ENCODE results near the gene AK9.

AK9 gene

GRCh38 chr6:109512271-109512817 is 178.7 kb downstream of the AK9 start:
- in situ Hi-C loops (cut with MboI; ENCODE audit: low sequenced_read_pairs, unreplicated experiment) = loop anchor here (25.0 kb wide), 1 partner anchor 875 kb away; no protein-coding TSS in a partner anchor
- TF ChIP-seq, protein P1, sequence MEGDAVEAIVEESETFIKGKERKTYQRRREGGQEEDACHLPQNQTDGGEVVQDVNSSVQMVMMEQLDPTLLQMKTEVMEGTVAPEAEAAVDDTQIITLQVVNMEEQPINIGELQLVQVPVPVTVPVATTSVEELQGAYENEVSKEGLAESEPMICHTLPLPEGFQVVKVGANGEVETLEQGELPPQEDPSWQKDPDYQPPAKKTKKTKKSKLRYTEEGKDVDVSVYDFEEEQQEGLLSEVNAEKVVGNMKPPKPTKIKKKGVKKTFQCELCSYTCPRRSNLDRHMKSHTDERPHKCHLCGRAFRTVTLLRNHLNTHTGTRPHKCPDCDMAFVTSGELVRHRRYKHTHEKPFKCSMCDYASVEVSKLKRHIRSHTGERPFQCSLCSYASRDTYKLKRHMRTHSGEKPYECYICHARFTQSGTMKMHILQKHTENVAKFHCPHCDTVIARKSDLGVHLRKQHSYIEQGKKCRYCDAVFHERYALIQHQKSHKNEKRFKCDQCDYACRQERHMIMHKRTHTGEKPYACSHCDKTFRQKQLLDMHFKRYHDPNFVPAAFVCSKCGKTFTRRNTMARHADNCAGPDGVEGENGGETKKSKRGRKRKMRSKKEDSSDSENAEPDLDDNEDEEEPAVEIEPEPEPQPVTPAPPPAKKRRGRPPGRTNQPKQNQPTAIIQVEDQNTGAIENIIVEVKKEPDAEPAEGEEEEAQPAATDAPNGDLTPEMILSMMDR (IDR thresholded peaks at IDR 0.05; ENCODE audit: borderline replicate concordance, control extremely low read depth, extremely low read depth, insufficient read depth, missing control alignments) = no peak
- DNase-seq (ENCODE audit: low spot score) = no peak

DNA sequence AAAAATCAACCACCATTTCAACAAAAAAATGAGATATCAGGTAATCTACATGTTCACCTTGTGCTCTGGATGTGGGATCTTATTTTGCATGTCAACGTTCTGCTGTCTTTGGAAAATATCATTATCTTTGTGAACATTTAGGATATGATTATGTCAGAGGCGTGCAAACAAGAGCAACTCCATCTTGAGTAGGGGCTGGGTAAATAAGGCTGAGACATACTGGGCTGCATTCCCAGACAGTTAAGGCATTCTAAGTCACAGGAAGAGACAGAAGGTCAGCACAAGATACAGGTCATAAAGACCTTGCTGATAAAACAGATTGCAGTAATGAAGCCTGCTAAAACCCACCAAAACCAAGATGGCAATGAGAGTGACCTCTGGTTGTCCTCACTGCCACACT is 179.2 kb downstream of the AK9 start:
- TF ChIP-seq, protein P1 (IDR thresholded peaks at IDR 0.05; ENCODE audit: borderline replicate concordance, control extremely low read depth, extremely low read depth, insufficient read depth, missing control alignments) = no peak
- in situ Hi-C loops (cut with MboI; ENCODE audit: low sequenced_read_pairs, unreplicated experiment) = loop anchor here (25.0 kb wide), 1 partner anchor 875 kb away; no protein-coding TSS in a partner anchor
- DNase-seq (ENCODE audit: low spot score) = no peak

DNA sequence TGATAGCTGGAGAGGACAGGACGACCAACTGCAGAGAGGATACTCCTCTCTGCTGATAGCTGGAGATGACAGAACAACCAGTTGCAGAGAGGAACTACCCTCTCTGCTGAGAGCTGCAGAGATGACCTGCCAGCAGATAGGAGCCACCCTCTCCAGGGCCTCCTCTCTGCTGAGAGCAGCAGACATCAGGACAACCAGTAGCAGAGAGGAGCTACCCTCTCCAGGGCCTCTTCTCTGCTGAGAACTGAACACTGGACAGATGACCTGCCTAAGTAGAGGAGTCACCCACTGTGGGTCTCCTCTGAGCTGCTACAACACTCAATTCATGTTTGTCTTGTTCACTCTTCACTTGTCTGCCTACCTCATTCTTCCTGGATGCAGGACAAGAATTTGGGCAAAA is 180.6 kb downstream of the AK9 start:
- no peak for DNase-seq (ENCODE audit: low spot score)
- TF ChIP-seq, protein P1 (IDR thresholded peaks at IDR 0.05; ENCODE audit: borderline replicate concordance, control extremely low read depth, extremely low read depth, insufficient read depth, missing control alignments) = no peak
- in situ Hi-C loops (cut with MboI; ENCODE audit: low sequenced_read_pairs, unreplicated experiment) = loop anchor here (25.0 kb wide), 1 partner anchor 877 kb away; no protein-coding TSS in a partner anchor

DNA sequence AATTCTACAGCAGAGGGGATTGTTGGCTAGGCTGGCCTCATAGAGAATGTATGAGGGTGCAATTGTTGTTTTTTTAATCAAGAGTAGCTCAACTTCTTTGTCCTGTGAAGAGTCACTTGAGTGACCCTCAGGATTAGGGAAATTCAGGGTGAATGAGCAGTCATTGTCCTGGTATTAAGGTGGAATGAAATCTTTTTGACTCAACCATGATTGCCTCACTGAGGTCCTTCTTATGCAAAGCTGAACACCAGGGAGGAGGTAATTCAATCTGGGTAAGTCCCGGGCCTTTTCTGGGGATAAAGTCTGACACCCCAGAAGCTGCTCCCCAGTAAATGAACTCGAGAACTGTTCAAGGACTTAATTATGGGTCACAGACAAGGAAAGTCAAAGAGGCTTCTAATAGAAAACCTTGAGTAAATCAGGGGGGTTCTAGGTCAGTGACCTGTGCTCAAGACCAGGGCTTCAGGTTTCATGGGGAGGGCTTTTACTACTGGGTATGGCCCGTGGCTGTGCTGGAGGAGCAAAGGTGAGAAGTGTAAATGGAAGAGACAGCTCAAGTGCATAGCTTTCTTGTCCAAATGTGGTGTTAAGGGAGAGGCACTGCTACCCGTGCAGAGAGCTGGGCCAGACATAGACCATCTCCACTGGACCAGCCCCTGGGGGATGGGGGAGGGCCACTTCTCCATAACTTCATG is 182.7 kb downstream of the AK9 start:
- in situ Hi-C loops (cut with MboI; ENCODE audit: low sequenced_read_pairs, unreplicated experiment) = loop anchor here (25.0 kb wide), 1 partner anchor 879 kb away; no protein-coding TSS in a partner anchor
- TF ChIP-seq, protein P1 (IDR thresholded peaks at IDR 0.05; ENCODE audit: borderline replicate concordance, control extremely low read depth, extremely low read depth, insufficient read depth, missing control alignments) = no peak

DNA sequence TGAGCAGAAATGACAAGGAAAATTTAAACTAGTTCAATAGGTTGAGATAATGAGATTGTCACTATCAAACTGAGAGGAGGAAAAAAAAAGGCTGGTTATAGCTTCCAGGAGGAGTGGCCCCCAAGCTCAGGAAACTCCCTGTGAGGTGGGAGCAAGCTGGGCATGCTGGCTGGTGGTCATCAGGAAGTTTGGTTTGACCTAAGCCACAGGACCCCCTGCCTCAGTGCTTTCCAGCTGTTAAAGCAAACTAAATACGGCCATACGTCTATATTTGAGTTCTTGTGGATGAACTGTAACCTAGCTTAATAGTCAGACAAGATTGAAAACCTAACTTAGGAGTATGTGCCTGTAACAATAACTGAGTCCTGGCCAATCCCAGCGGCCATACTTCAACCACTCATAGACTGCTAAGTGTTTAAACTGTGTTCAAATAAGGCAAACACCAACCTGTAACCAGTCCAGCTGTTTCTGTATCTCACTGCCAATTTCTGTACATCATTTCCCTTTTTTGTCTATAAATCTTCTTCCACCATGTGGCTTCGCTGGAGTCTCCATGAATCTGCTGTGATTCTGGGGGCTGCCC is 183.4 kb downstream of the AK9 start:
- in situ Hi-C loops (cut with MboI; ENCODE audit: low sequenced_read_pairs, unreplicated experiment) = loop anchor here (25.0 kb wide), 1 partner anchor 880 kb away; no protein-coding TSS in a partner anchor
- no peak for DNase-seq (ENCODE audit: low spot score)
- TF ChIP-seq, protein P1 (IDR thresholded peaks at IDR 0.05; ENCODE audit: borderline replicate concordance, control extremely low read depth, extremely low read depth, insufficient read depth, missing control alignments) = no peak

More for the DNA sequence above, 182.7 kb downstream of the AK9 start:
- no peak for DNase-seq (ENCODE audit: low spot score)

- in situ Hi-C loops (cut with MboI; ENCODE audit: low sequenced_read_pairs, unreplicated experiment) = loop anchor here (25.0 kb wide), 1 partner anchor 880 kb away; no protein-coding TSS in a partner anchor
- no peak for DNase-seq (ENCODE audit: low spot score)
- TF ChIP-seq, protein P1 (IDR thresholded peaks at IDR 0.05; ENCODE audit: borderline replicate concordance, control extremely low read depth, extremely low read depth, insufficient read depth, missing control alignments) = no peak
Observed at GRCh38 chr6:109506841-109507240, 184.2 kb downstream of the AK9 start.
